Right hindlimb (tissue), 1 donor: ENCODE measurements around the gene HS3ST3A1.
A peak's percentile ranks its signal among the peaks of the same experiment; 100 is the strongest.

ENCODE experiments used
- DNase-seq: peaks from one replicate; pipeline ENCODE4 v3.0.0-alpha.2; 2018

The HS3ST3A1 gene

GRCh38 chr17:13601776-13602551 is at the start of gene HS3ST3A1:
HS3ST3A1 (minus strand) TSS chr17:13601929; CDS start chr17:13601129, 800 bp downstream.
- DNase-seq, result peak; percentile 88

- no peak for DNase-seq
These were observed 48.5 kb upstream of the HS3ST3A1 start for GRCh38 chr17:13650096-13650675.

- DNase-seq, result peak; percentile 76
These were observed 45.9 kb upstream of the HS3ST3A1 start for GRCh38 chr17:13647543-13648021.

GRCh38 chr17:13646969-13647542 is 45.3 kb upstream of the HS3ST3A1 start:
- peak; percentile 60 for DNase-seq

GRCh38 chr17:13646411-13646810 is 44.7 kb upstream of the HS3ST3A1 start:
- DNase-seq, result no peak

- no peak for DNase-seq
These were observed 41.5 kb upstream of the HS3ST3A1 start for GRCh38 chr17:13643180-13643579.

GRCh38 chr17:13642188-13642587 is 40.5 kb upstream of the HS3ST3A1 start:
- DNase-seq, result no peak

- DNase-seq, result no peak
These were observed 38.8 kb upstream of the HS3ST3A1 start for GRCh38 chr17:13640551-13640950.

GRCh38 chr17:13638855-13639458 is 37.2 kb upstream of the HS3ST3A1 start:
- no peak for DNase-seq

- no peak for DNase-seq
These were observed 35.2 kb upstream of the HS3ST3A1 start for GRCh38 chr17:13636951-13637350.

- no peak for DNase-seq
These were observed 34.2 kb upstream of the HS3ST3A1 start for GRCh38 chr17:13635951-13636350.

GRCh38 chr17:13634021-13634420 is 32.3 kb upstream of the HS3ST3A1 start:
- DNase-seq, result no peak

GRCh38 chr17:13631529-13631928 is 29.8 kb upstream of the HS3ST3A1 start:
- DNase-seq, result no peak

- no peak for DNase-seq
These were observed 25.0 kb upstream of the HS3ST3A1 start for GRCh38 chr17:13626703-13627102.

GRCh38 chr17:13619462-13619861 is 17.7 kb upstream of the HS3ST3A1 start:
- DNase-seq, result no peak

- DNase-seq, result no peak
These were observed 14.3 kb upstream of the HS3ST3A1 start for GRCh38 chr17:13616031-13616430.

- no peak for DNase-seq
These were observed 8.2 kb upstream of the HS3ST3A1 start for GRCh38 chr17:13609941-13610340.

GRCh38 chr17:13601322-13601775 is 380 bp downstream of the HS3ST3A1 start:
- no peak for DNase-seq

- DNase-seq, result peak; percentile 46
These were observed 1.0 kb downstream of the HS3ST3A1 start for GRCh38 chr17:13600475-13601321.

GRCh38 chr17:13599864-13600263 is 1.9 kb downstream of the HS3ST3A1 start:
- DNase-seq, result no peak

GRCh38 chr17:13599168-13599577 is 2.6 kb downstream of the HS3ST3A1 start:
- DNase-seq, result no peak

GRCh38 chr17:13598353-13599167 is 3.2 kb downstream of the HS3ST3A1 start:
- DNase-seq, result no peak
